ENCODE data around the gene NCKAP5.
"Not testable (repeated sequence)": the region's sequence is repeated elsewhere in the genome, so short reads cannot be mapped to it uniquely, and the experiment has no call there.

Gene NCKAP5

DNA sequence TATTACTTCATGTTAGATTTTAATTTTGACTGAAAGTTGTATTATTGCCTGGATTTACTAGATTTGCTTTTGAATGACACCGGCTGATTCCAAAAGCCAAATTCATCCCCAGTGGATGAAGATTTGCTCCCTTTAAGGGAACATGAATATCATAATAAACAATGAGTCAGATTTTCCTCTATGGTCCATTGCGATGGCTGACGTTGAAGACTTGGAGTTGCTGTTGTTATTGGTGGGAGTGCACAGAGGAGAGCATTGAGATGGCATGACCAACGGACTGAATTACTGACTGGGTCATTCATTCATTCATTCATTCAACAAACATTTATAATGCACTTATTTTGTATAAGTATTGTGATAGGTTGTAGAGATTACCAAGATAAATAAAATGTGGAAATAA lies 864.9 kb downstream of the NCKAP5 start:
- DNase-seq (ENCODE audit: low read depth), result no peak
- no peak overlapping the region for H3K4me3 ChIP-seq (ENCODE audit: low read depth, low read length)

DNA sequence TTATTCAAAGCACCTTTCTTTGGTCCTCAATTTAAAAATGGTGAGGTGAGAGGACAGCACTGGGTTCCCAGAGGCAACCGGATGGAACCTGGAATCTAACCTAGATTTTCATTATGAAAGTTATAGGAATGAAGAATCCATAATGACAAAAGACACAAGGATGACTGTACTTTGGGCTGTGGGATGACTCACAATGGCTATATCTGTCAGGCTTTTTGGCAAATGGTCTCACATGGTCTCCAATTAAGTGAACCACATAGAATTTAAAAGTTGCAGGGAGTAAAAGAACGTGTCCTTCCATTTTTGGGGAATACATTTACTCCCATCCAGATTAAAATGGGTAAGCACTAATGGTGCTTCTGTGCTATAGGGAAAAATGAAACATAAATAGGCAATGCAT lies 866.5 kb downstream of the NCKAP5 start:
- no peak overlapping the region for H3K4me3 ChIP-seq (ENCODE audit: low read depth, low read length)
- DNase-seq (ENCODE audit: low read depth), result no peak

DNA sequence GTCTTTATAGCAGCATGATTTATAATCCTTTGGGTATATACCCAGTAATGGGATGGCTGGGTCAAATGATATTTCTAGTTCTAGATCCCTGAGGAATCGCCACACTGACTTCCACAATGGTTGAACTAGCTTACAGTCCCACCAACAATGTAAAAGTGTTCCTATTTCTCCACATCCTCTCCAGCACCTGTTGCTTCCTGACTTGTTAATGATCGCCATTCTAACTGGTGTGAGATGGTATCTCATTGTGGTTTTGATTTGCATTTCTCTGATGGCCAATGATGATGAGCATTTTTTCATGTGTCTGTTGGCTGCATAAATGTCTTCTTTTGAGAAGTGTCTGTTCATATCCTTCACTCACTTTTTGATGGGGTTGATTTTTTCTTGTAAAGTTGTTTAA lies 868.5 kb downstream of the NCKAP5 start:
- not testable (repeated sequence) for DNase-seq (ENCODE audit: low read depth); H3K4me3 ChIP-seq (ENCODE audit: low read depth, low read length)

DNA sequence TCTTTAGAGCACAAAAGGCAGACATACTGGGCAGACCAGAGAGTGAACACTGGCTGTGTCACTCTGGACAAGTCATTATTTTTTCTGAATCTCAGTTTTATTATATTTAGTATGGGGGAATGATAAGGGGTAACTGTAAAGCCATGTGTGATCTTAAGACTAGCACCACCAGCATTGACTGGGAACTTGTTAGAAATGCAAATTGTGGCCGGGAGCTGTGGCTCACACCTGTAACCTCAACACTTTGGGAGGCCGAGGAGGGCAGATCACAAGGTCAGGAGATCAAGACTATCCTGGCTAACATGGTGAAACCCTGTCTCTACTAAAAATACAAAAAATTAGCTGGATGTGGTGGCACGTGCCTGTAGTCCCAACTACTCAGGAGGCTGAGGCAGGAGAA lies 869.9 kb downstream of the NCKAP5 start:
- DNase-seq (ENCODE audit: low read depth); H3K4me3 ChIP-seq (ENCODE audit: low read depth, low read length): not testable (repeated sequence)

DNA sequence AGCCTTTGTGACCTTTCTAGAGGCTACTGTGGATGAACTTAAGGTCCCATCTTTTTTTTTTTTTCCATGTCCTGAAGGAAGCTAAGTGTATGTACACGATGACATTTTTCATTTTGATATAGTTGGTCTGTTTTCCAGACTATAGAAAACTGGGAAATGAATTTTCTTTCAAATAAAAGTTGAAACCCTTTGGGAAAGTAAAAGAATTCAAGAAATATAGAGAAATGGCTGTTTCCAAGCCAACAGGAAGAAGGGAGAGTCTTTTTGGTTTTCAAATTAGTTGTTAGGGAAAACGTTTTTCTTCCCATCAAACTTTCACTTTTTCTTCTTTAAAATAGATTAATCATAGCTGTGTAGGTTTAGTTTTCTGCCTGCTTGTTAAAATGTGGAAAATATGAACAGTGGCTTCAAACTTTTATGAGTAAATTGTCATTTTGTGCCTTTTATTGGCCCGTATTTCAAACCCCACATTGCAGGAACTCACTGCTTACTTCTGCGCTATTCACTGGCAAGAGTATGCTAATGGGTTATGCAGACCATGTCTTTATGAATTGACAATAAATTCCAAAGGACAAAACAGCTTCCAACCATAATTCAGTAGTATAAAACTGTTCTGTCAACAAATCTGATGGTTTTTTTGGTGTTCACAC lies 870.6 kb downstream of the NCKAP5 start:
- no peak for DNase-seq (ENCODE audit: low read depth)
- H3K4me3 ChIP-seq (ENCODE audit: low read depth, low read length), result no peak overlapping the region

DNA sequence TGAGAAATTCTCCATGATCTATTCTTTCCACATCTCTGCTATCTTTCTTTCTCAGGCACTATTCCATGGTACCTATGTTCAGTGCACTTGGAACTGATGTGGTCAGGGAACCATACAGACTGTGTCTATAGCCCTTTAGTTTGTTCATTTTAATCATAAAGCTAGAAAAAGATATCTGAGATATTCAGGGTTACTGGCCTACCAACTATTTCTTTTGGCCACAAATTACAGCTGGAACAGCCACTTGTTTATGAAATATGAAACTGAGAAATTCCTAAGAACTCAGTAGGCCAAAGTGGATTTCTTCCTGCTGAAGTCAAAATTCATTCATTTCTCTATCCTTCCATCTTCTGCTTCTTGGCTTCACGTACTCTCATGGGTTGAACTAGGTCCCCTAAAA lies 875.4 kb downstream of the NCKAP5 start:
- no peak overlapping the region for H3K4me3 ChIP-seq (ENCODE audit: low read depth, low read length)
- DNase-seq (ENCODE audit: low read depth), result no peak

DNA sequence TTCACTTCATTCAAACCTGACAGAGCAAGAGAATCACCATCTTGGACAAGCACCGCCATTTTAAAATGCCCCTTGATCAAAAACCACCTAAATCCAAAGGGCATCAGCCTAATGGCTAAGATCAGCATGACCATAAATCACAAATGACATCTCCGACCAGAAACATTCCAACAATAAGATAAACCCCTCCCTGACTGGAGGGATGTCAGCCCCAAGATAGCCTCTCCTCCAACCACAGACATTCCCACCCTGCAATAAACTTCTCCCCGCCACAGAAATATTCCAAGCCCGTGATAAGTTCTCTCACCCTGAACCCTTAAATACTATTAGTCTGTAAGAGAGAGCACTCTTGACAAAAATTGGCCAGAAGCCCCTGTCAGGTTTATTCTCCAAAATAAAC lies 876.7 kb downstream of the NCKAP5 start:
- no peak overlapping the region for H3K4me3 ChIP-seq (ENCODE audit: low read depth, low read length)
- DNase-seq (ENCODE audit: low read depth), result no peak

DNA sequence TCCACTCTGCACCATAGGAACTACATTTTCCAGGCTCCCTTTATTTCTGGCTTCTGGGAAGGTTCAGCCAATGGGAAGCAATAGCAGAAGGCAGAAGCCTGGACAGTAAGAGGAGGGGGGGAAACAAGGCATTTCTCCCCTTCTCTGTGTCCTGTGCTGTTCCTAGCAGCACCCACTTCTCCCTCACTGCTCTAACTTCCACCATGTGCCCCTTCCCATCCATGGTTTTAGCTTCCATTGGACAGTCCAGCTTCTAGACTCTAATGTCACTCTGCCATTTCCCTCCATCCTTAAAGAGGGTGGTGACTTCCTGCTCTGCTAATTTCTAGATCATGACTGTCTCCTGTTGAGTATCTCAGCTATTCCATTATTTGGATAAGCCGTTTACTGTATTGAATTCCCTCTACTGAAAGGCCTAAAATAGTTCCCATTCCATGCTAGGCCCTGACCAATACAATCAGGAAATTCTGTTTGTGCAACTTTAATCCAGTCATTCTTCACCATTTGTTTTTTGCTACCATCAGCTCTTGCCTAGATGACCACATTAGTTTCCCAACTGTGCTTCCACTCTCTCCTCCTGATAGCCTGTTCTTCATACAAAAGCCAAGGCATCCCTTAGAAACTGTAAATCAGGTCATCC lies 877.5 kb downstream of the NCKAP5 start:
- DNase-seq (ENCODE audit: low read depth), result no peak

DNA sequence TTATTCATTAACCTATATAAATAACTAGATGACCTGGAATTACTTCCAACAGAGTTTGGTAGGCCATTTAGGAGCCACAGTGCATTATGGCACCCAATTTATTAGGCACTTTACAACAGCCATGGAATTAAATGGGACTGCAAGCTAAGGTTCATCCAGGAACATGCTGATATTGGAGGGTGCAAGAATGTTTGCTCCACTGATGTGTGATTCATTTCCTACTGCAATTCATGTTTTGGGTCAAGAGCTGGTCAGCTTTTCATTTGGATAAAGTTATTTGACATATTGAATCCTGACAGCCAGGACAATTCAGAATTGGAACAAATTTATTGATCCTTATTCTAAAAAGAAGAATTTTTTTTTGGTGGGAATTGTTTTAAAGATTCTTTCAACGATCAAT lies 886.5 kb downstream of the NCKAP5 start:
- no peak for DNase-seq (ENCODE audit: low read depth)
- no peak overlapping the region for H3K4me3 ChIP-seq (ENCODE audit: low read depth, low read length)

More for the DNA sequence above, 877.5 kb downstream of the NCKAP5 start:
- H3K4me3 ChIP-seq (ENCODE audit: low read depth, low read length), result no peak overlapping the region

DNA sequence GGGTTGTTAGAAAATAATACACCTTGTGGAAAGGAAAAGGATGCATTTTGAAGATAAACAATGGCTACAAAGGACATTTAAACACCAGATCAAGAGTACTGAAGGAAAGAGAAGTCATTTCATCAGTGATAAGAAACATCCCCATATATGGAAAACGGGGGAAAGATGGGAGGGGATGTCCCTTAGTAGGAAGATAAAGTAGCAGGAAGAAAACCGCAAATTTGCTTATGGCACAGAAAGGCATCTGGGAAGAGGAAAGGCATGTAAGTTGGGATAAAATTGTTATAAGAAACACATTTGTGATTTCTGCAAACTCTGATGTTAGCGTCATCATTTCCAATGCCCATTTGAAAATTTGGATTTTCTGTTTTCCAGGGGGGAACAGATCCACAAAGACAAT lies 887.7 kb downstream of the NCKAP5 start:
- no peak for DNase-seq (ENCODE audit: low read depth)
- H3K4me3 ChIP-seq (ENCODE audit: low read depth, low read length), result no peak overlapping the region

DNA sequence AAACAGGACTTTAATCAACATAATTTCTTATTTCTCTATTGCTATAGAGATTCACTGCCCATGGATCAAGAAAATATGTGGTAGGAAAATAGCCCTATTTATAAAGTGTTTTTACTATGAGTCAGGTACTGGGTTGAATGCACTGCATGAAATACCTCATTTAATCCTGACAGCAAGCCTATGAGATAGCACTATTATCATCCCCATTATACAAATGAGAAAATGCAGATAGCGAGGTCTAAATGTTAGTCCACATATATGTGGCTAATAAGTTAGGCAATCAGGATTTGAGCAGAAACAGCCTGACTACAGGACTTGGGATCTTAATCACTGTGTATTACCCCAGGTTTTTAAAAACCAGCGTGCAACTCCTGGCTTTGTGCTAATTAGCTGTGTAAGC lies 889.8 kb downstream of the NCKAP5 start:
- no peak for DNase-seq (ENCODE audit: low read depth)
- no peak overlapping the region for H3K4me3 ChIP-seq (ENCODE audit: low read depth, low read length)

DNA sequence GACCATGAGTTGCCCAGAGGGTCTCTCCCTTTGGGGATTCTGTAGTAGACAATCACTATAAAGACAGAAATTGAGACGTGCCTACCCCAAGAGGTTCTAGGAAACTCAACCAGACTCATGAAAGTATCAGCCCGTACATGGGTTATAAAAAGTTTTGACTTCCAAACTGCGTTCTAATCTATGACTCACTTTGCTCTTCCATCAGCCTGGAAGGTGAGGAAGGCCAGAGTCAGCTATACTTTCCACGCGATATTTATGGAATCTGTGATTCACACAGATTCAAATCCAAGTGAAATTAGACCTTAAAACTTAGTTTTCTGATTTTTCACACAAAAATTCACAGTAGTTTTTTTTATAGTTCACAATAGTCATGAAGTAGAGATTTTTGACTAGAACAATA lies 890.6 kb downstream of the NCKAP5 start:
- H3K4me3 ChIP-seq (ENCODE audit: low read depth, low read length), result no peak overlapping the region
- DNase-seq (ENCODE audit: low read depth), result no peak

DNA sequence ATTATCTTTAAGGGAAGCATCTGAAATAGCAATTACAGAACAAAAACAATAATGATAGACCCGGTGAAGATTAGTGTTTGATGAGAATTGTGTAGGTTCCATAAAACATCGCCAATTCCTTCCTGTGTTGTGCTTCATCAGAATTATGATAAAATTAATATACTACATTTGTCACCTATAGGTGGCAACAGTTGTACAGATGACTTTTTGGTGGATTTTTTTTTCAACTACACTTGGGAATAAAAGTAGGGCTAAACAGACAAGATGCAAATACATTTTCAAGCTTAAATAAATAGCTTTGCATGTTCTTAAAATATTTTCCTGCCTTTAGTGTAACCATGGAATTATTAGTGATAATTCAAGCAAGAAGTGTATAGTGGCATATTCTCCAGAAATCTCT lies 891.3 kb downstream of the NCKAP5 start:
- no peak for DNase-seq (ENCODE audit: low read depth)

DNA sequence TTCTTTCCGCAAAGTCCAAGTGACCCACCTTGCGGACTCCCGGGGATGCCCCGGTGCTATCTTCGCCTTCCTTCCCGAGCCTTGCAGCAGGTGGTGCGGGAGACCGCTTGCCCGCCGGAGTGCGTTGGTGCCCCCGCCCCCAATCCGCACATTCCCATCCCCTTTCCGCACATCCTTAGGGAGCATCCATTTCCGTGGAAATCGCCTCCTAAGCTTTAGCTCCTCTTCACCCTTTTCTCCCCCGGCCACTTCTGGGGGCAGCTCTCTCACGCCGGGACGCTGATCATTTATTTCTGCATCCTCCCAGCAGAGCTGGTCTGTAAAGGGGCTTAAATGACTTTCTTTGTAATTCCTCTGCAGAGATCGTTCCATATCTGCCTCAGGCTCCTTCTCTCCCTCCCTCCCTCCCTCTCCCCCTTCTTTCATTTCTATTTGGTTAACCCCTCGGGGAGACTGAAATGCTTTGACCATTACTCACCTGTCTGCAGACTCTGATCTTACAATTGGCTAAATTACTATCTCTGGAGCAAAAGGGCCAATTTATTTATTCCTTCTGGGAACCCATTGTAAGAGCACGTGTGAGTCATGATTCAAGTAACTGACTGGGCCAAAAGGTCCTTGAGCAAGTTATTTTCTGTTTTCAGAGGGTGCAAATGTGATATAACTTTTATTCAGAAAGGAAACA lies 897.0 kb downstream of the NCKAP5 start:
- peak overlapping the region; percentile 53 for H3K4me3 ChIP-seq (ENCODE audit: low read depth, low read length)
- peak; percentile 69 for DNase-seq (ENCODE audit: low read depth)

More for the DNA sequence above, 891.3 kb downstream of the NCKAP5 start:
- H3K4me3 ChIP-seq (ENCODE audit: low read depth, low read length), result no peak overlapping the region

DNA sequence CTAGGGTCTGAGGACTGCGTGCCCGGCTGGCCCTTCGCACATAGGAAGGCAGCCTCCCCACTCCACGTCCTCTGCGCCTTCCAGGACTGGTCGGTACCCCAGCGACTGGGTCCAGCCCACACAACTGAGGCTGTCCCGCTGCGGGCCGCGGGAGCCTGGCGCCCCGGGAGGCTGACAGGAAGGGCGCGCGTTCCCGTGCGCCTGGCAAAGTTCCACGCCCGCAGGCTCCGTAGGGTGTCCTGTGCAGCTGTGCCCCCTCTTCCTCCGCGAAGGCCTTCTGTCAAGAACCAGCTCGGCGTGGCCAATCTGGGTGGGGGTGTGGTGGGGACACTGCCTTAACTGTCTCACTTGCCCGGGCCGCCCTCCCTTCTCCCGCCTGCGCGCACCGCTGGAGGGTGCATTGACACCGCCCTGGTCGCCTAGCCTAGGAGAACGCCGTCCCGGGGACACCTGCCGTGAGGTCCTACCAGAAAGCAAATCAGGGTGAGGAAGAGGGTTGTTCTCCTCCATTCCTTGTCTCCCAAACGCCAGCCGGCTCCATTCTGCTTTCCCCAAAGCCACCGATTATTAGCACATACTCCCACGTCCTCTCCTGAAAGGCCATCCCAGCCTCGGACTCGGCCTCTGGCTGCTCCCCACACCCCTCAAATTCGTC lies 897.6 kb downstream of the NCKAP5 start:
- DNase-seq (ENCODE audit: low read depth), result no peak
- H3K4me3 ChIP-seq (ENCODE audit: low read depth, low read length), result peak overlapping the region; percentile 53

DNA sequence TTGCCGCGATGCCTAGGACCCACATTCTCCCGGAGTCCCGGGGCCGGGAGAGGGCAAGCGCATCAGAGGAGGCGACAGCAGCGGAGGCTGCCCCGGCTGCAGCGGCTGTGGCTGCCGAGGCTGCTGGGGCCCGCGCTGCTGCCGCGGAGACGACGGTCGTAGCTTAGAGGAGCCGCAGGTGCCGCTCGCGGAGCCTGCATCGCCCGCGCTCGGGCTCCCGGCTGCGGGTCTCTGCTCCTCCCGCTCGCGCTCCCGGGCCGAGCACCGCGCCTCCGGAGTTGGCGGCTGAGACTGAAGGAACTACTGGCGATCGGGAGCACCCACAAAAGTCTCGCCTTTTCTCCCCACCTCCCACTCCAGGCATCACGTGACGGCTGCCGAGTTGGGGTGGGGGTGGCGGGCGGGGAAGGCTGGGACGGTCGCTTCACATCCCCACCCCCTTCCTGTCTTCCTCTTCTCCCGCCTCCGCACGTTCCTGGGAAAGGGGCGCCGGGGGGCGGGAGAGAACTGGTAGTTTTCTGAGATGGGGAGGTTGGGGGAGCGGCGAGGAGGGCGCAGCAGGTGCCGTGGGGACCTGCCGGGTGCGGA lies 898.3 kb downstream of the NCKAP5 start, which contains the start of gene LYPD1:
Gene LYPD1, minus strand, starts transcription at position 298 of the 588 bp plus-strand sequence. Its CDS starts 273 bp downstream, at position 25.
- peak within 1 kb of the TSS; percentile 53 for H3K4me3 ChIP-seq (ENCODE audit: low read depth, low read length)
- no peak for DNase-seq (ENCODE audit: low read depth)

DNA sequence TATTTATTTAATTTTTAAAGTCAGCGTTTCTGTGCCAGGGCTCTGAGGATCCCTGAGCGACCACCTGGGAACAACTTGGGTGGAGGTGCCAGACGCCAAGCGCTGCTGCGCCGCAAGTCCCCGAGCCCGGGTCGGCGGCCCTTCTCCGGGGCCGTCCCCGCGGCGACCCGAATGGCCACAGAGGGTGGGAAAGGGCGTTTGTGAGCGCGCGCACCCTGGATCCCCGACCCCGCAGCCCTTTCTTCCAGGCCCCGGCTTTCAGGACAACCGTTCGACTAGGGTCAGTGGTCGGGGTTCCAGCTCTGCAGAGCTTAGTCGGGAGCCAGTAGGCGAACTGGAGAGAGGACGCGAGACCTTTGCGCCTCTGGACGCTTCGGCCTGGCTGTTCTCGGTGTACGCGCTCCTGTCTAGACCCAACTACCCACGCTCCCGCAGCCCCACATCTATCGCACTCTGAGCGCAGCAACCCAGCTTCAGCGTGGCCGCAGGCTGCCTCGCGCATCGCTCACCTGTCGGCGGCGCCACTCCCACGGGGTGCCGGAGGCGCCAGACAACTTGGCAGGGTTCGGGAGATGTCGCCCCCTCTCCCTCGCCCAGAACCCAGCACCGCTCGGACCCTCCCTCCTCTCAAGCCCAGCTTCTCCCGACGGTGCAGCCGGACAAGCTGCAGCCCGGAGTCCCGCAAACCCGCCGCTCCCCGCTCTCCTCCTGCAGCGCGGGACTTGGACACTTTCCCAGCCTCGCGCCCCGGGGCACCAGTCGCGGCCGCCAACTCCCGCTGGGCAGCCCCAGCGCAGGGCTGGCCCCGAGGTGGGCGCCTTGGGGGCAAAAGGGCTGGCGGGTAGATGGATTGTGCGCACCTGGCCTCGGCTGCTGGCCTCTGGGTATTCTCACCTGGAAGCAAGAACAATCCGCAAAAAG lies 899.0 kb downstream of the NCKAP5 start:
- no peak for DNase-seq (ENCODE audit: low read depth)

DNA sequence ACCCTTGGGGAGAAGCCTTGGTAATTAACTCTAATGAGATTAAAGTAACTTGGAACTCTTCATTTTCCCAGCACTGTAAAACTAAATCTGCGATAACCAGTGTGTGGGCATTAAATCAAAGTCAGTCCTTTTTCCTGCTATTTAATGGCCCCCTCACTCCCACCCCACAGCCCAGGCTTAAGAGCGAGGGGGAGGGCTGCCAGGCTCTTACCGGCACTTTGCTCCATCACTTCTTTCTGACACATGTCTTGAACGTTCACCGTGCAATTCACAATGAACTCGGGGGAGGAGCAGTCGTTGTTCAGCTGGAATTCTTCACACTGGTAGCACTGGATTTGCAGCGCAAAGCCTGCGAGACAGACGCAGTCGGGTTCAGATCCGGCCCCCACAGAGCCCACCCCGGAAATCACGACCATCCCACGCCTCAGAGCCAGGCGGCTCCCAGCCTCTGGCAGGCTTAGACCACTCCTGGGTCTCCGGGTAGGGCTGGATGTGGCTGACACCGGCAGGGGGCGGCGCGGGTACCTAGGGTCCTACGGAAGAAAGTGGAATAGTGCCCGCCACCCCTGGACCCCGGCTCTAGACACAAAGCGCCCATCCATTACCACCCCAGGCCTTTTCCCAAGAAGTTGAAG lies 900.0 kb downstream of the NCKAP5 start:
- H3K4me3 ChIP-seq (ENCODE audit: low read depth, low read length), result peak overlapping the region; percentile 53
- no peak for DNase-seq (ENCODE audit: low read depth)

More for the DNA sequence above, 899.0 kb downstream of the NCKAP5 start:
- peak overlapping the region; percentile 53 for H3K4me3 ChIP-seq (ENCODE audit: low read depth, low read length)
